ENCODE results near the gene SLC25A21. TPM values are rescaled to one million over a fixed set of nuclear protein-coding genes. Genes with fewer than 3 reads are reported as not detected.

SLC25A21 gene
- total and polyA plus RNA-seq, 2 of the 13 experiments (the other 11 are each of a cell fraction or from before 2014, with no cell fraction given) = 1.9 to 2.9 TPM

DNA sequence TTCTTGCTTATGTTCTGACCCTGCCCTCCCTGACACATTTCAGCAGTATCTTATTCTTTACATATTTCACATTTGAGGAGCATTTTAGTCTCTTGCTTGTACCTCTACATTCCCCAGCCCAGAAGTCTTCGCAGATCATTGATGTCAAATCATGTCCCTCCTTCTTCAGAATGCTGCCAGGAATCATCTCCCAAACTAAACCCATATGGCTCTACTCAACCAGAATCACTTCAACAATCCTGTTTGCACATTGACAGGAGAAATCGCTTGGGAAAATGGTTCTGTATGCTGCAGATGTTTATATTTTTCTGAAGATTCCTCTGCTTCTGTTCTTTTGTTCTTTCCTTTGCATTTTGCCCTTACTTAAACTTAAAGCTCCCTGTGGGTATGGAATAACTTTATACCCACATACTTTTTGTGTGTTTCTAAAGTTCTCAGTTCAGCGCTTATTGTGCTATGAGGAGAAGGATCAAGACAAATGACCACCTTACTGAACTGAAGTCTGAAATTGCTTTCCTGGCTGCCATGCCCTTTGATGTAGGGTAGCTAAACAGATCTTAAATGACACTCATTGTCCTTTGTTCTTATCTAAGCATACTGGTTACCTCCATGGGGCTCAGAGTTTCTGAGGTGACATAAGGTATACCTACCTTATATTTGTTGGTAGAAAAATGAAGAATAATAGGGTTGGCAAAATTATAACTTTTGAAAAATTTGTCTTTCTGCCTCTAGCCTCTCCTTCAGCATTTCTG is 134.6 kb downstream of the SLC25A21 start:
- in situ Hi-C loops (cut with HindIII; ENCODE audit: extremely low pct_ligation_motif_present, low pct_unique_long_range_greater_than_20kb) = no loop called here
- H3K27me3 ChIP-seq (ENCODE audit: control insufficient read depth in 1 of 2, insufficient read depth in 2 of 2, low read length in 2 of 2) = no peaks in the 10 kb centered on the region
- no peaks in the 10 kb centered on the region for H3K9me3 ChIP-seq (ENCODE audit: low read length)
- H3K27ac ChIP-seq (ENCODE audit: extremely low read length, insufficient read depth, low read length) = no peak overlapping the region
- ChIA-PET CTCF (ENCODE audit: low intra/inter-chr PET ratio, low total read pairs) (no interaction called here), POLR2A (no interaction called here)
- FAIRE-seq = no peak
- no peaks in the 10 kb centered on the region for H4K20me1 ChIP-seq (ENCODE audit: insufficient read depth, low read length)
- no peak overlapping the region for H3K4me2 ChIP-seq (ENCODE audit: low read depth, low read length)
- peaks cover 27% of the 10 kb centered on the region for H3K4me1 ChIP-seq (ENCODE audit: insufficient read depth, low read length)
- H3K9ac ChIP-seq (ENCODE audit: insufficient read depth, low read depth, low read length) = no peak overlapping the region
- BruUV-seq (replicated peaks) = no TSS peak
- H2AFZ ChIP-seq (ENCODE audit: low read length) = no peak overlapping the region
- peak; percentile 71 for ATAC-seq
- no peaks in the 10 kb centered on the region for H3K79me2 ChIP-seq (ENCODE audit: insufficient read depth, low read length)
- WGBS (ENCODE audit: low lambda C conversion rate) = 30% methylated on average over 3 of the region's 3 CpGs
- intact Hi-C loops (cut with micrococcal nuclease; ENCODE audit: unreplicated experiment) = loop anchor here (5.0 kb wide), 1 partner anchor 391 kb away; no protein-coding TSS in a partner anchor
- peak; percentile 66 for DNase-seq (ENCODE audit: low spot score)
- H3K36me3 ChIP-seq (replicated peaks in 1 of 2; ENCODE audit: control insufficient read depth in 1 of 2, insufficient read depth in 2 of 2, low read length in 2 of 2) = no peaks in the 10 kb centered on the region
- TF ChIP-seq TBX3 (IDR thresholded peaks at IDR 0.05; ENCODE audit: borderline replicate concordance) = no peak
- TF ChIP-seq, protein P1, sequence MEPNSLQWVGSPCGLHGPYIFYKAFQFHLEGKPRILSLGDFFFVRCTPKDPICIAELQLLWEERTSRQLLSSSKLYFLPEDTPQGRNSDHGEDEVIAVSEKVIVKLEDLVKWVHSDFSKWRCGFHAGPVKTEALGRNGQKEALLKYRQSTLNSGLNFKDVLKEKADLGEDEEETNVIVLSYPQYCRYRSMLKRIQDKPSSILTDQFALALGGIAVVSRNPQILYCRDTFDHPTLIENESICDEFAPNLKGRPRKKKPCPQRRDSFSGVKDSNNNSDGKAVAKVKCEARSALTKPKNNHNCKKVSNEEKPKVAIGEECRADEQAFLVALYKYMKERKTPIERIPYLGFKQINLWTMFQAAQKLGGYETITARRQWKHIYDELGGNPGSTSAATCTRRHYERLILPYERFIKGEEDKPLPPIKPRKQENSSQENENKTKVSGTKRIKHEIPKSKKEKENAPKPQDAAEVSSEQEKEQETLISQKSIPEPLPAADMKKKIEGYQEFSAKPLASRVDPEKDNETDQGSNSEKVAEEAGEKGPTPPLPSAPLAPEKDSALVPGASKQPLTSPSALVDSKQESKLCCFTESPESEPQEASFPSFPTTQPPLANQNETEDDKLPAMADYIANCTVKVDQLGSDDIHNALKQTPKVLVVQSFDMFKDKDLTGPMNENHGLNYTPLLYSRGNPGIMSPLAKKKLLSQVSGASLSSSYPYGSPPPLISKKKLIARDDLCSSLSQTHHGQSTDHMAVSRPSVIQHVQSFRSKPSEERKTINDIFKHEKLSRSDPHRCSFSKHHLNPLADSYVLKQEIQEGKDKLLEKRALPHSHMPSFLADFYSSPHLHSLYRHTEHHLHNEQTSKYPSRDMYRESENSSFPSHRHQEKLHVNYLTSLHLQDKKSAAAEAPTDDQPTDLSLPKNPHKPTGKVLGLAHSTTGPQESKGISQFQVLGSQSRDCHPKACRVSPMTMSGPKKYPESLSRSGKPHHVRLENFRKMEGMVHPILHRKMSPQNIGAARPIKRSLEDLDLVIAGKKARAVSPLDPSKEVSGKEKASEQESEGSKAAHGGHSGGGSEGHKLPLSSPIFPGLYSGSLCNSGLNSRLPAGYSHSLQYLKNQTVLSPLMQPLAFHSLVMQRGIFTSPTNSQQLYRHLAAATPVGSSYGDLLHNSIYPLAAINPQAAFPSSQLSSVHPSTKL (CRISPR knock-in tag; IDR thresholded peaks at IDR 0.05) = peak; percentile 25; the same call in 1 of the 2 replicates
- TF ChIP-seq RXRB (CRISPR knock-in tag; IDR thresholded peaks at IDR 0.05; ENCODE audit: borderline replicate concordance) = peak; percentile 10; the same call in 1 of the 2 replicates
- TF ChIP-seq TCF7 (IDR thresholded peaks at IDR 0.05; ENCODE audit: low read depth) = 0 out of 2 replicates have a peak, but pooled peaks have one; percentile 34
- TF ChIP-seq FOXK1 (CRISPR knock-in tag; IDR thresholded peaks at IDR 0.05; ENCODE audit: borderline replicate concordance, low read depth) = no peak
- TF ChIP-seq, protein P2, sequence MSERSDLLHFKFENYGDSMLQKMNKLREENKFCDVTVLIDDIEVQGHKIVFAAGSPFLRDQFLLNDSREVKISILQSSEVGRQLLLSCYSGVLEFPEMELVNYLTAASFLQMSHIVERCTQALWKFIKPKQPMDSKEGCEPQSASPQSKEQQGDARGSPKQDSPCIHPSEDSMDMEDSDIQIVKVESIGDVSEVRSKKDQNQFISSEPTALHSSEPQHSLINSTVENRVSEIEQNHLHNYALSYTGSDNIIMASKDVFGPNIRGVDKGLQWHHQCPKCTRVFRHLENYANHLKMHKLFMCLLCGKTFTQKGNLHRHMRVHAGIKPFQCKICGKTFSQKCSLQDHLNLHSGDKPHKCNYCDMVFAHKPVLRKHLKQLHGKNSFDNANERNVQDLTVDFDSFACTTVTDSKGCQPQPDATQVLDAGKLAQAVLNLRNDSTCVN (CRISPR knock-in tag; IDR thresholded peaks at IDR 0.05; ENCODE audit: borderline replicate concordance) = no peak
- no peak for TF ChIP-seq MAFG (CRISPR knock-in tag; IDR thresholded peaks at IDR 0.05)
- TF ChIP-seq, protein P3, sequence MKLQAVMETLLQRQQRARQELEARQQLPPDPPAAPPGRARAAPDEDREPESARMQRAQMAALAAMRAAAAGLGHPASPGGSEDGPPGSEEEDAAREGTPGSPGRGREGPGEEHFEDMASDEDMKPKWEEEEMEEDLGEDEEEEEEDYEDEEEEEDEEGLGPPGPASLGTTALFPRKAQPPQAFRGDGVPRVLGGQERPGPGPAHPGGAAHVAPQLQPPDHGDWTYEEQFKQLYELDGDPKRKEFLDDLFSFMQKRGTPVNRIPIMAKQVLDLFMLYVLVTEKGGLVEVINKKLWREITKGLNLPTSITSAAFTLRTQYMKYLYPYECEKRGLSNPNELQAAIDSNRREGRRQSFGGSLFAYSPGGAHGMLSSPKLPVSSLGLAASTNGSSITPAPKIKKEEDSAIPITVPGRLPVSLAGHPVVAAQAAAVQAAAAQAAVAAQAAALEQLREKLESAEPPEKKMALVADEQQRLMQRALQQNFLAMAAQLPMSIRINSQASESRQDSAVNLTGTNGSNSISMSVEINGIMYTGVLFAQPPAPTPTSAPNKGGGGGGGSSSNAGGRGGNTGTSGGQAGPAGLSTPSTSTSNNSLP (IDR thresholded peaks at IDR 0.05; ENCODE audit: low read depth, low read length) = no peak
- no peak for TF ChIP-seq SOX13 (IDR thresholded peaks at IDR 0.05)
- peak in 1 of 2 experiments; percentile 85; a peak in 2 of 4 replicates for TF ChIP-seq SOX13 (CRISPR knock-in tag; conservative IDR thresholded peaks at IDR 0.05 in 1 of 2, IDR thresholded peaks at IDR 0.05 in 1 of 2)
- TF ChIP-seq TCF7L2 (IDR thresholded peaks at IDR 0.05; ENCODE audit: low read depth, low read length) = peak; percentile 47
- TF ChIP-seq NCOA2 (CRISPR knock-in tag; IDR thresholded peaks at IDR 0.05) = peak; percentile 20; the same call in 1 of the 2 replicates
- peak; percentile 71; the same call in 1 of the 2 replicates for TF ChIP-seq SOX5 (CRISPR knock-in tag; IDR thresholded peaks at IDR 0.05; ENCODE audit: borderline replicate concordance)
- no peak for TF ChIP-seq ZNF607 (CRISPR knock-in tag; IDR thresholded peaks at IDR 0.05; ENCODE audit: borderline replicate concordance)
- no peak for TF ChIP-seq IKZF1 (IDR thresholded peaks at IDR 0.05)
- H3K4me3 ChIP-seq (replicated peaks in 1 of 3; ENCODE audit: insufficient read depth in 1 of 3, low read depth in 2 of 3, low read length in 3 of 3) = no peak overlapping the region
